GM18870 (cell line): Measurements from ENCODE around the gene IKZF3.
A peak's percentile ranks its signal among the peaks of the same experiment; 100 is the strongest.
"Not testable (repeated sequence)": the region's sequence is repeated elsewhere in the genome, so short reads cannot be mapped to it uniquely, and the experiment has no call there.

Experiments used
- ATAC-seq: cut with Tn5 transposase; IDR thresholded peaks from one replicate; pipeline ENCODE4 v1.9.1; 2021; ENCODE audit warnings: moderate library complexity; ENCODE audit not compliant: unreplicated experiment

Gene IKZF3

GRCh38 chr17:39782481-39782880 lies 81.6 kb downstream of the IKZF3 start:
- ATAC-seq: no peak

GRCh38 chr17:39781861-39782213 lies 82.3 kb downstream of the IKZF3 start:
- no peak for ATAC-seq

- no peak for ATAC-seq
Measured at GRCh38 chr17:39781031-39781860, 82.9 kb downstream of the IKZF3 start.

GRCh38 chr17:39777534-39778365 lies 86.4 kb downstream of the IKZF3 start:
- peak; percentile 44 for ATAC-seq

GRCh38 chr17:39776252-39776651 lies 87.9 kb downstream of the IKZF3 start:
- no peak for ATAC-seq

GRCh38 chr17:39775031-39775430 lies 89.1 kb downstream of the IKZF3 start:
- ATAC-seq: no peak

GRCh38 chr17:39774047-39774446 lies 90.1 kb downstream of the IKZF3 start:
- ATAC-seq: no peak

GRCh38 chr17:39772987-39773934 lies 90.9 kb downstream of the IKZF3 start:
- no peak for ATAC-seq

- ATAC-seq: no peak
Measured at GRCh38 chr17:39772415-39772814, 91.7 kb downstream of the IKZF3 start.

GRCh38 chr17:39769974-39770587 lies 94.0 kb downstream of the IKZF3 start:
- peak; percentile 43 for ATAC-seq

- no peak for ATAC-seq
Measured at GRCh38 chr17:39767147-39767546, 97.0 kb downstream of the IKZF3 start.

GRCh38 chr17:39765766-39766165 lies 98.3 kb downstream of the IKZF3 start:
- no peak for ATAC-seq

- no peak for ATAC-seq
Measured at GRCh38 chr17:39765175-39765574, 98.9 kb downstream of the IKZF3 start.

- ATAC-seq: not testable (repeated sequence)
Measured at GRCh38 chr17:39764171-39764570, 99.9 kb downstream of the IKZF3 start.

- no peak for ATAC-seq
Measured at GRCh38 chr17:39763051-39763820, 100.9 kb downstream of the IKZF3 start.

GRCh38 chr17:39761861-39762496 lies 102.1 kb downstream of the IKZF3 start:
- no peak for ATAC-seq

GRCh38 chr17:39759204-39759603 lies 104.9 kb downstream of the IKZF3 start:
- no peak for ATAC-seq

GRCh38 chr17:39757931-39758873 lies 105.9 kb downstream of the IKZF3 start:
- ATAC-seq: no peak
